HL-60 (cell line): ENCODE data around the gene TRIP13.

Experiments used
- DNase-seq, 2 experiments: peaks; one replicate each; pipeline ENCODE4 v3.0.0-alpha.2; 2010 to 2020; ENCODE audit warnings: low read depth in 1 of 2, low spot score in 1 of 2
- H3K27ac ChIP-seq: fragments of 250-450 bp; sonication (Bioruptor Pico); replicated peaks from 2 replicates; pipeline ENCODE4 v1.5.1; 2020; ENCODE audit warnings: mild to moderate bottlenecking, moderate library complexity
- H3K27me3 ChIP-seq: fragments of 250-450 bp; sonication (Bioruptor Pico); 2 replicates; pipeline ENCODE4 v1.5.1; 2021; ENCODE audit warnings: mild to moderate bottlenecking, moderate library complexity; ENCODE audit not compliant: insufficient read depth, poor library complexity, severe bottlenecking
- H3K4me3 ChIP-seq: replicated peaks from 2 replicates; pipeline ENCODE4 v1.5.1; 2011; ENCODE audit warnings: mild to moderate bottlenecking, control low read depth, low read length; ENCODE audit not compliant: insufficient read depth
- GABPA ChIP-seq: IDR thresholded peaks from 2 replicates; pipeline ENCODE4 v1.6.1; 2012; ENCODE audit warnings: low read depth
- POLR2AphosphoS5 ChIP-seq: IDR thresholded peaks from 2 replicates; pipeline ENCODE4 v1.6.1; 2012; ENCODE audit warnings: low read depth
- SPI1 ChIP-seq: IDR thresholded peaks from 2 replicates; pipeline ENCODE4 v1.6.1; 2012; ENCODE audit warnings: low read depth, mild to moderate bottlenecking, borderline replicate concordance
- TF ChIP-seq, protein P1 (sequence below): IDR thresholded peaks from 2 replicates; pipeline ENCODE4 v1.6.1; 2012; ENCODE audit warnings: low read depth; ENCODE audit not compliant: insufficient replicate concordance
- TF ChIP-seq, protein P2 (sequence below): IDR thresholded peaks from one replicate; pipeline ENCODE4 v1.5.1; 2011; ENCODE audit warnings: low read length, control low read depth, inconsistent platforms; ENCODE audit not compliant: insufficient read depth

TRIP13 gene

DNA sequence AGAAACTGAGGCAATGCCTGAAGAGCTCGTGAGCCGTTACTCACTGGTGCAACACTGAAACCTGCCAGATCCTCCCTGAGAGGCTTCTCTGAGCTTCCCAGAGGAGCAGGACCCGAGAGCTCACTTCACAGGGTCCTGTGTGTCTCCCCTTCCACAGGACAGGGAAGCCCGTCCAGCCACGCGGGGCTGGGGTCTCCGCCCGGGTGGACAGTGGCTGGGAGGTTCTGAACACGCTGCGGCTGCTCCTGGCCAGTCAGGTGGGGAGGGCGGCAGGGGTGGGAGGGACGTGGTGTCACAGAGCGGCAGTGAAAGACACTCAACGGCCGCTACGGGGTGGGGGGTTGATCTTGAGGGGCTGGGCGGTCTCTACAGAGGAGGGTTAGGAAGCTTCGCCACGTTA is 41.6 kb upstream of the TRIP13 start:
- H3K4me3 ChIP-seq, result no peak overlapping the region
- H3K27ac ChIP-seq, result no peak overlapping the region
- no peaks in the 10 kb centered on the region for H3K27me3 ChIP-seq
- TF ChIP-seq GABPA (no peak), POLR2AphosphoS5 (no peak), SPI1 (no peak)
- TF ChIP-seq, protein P1, sequence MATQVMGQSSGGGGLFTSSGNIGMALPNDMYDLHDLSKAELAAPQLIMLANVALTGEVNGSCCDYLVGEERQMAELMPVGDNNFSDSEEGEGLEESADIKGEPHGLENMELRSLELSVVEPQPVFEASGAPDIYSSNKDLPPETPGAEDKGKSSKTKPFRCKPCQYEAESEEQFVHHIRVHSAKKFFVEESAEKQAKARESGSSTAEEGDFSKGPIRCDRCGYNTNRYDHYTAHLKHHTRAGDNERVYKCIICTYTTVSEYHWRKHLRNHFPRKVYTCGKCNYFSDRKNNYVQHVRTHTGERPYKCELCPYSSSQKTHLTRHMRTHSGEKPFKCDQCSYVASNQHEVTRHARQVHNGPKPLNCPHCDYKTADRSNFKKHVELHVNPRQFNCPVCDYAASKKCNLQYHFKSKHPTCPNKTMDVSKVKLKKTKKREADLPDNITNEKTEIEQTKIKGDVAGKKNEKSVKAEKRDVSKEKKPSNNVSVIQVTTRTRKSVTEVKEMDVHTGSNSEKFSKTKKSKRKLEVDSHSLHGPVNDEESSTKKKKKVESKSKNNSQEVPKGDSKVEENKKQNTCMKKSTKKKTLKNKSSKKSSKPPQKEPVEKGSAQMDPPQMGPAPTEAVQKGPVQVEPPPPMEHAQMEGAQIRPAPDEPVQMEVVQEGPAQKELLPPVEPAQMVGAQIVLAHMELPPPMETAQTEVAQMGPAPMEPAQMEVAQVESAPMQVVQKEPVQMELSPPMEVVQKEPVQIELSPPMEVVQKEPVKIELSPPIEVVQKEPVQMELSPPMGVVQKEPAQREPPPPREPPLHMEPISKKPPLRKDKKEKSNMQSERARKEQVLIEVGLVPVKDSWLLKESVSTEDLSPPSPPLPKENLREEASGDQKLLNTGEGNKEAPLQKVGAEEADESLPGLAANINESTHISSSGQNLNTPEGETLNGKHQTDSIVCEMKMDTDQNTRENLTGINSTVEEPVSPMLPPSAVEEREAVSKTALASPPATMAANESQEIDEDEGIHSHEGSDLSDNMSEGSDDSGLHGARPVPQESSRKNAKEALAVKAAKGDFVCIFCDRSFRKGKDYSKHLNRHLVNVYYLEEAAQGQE, result no peak
- TF ChIP-seq, protein P2, sequence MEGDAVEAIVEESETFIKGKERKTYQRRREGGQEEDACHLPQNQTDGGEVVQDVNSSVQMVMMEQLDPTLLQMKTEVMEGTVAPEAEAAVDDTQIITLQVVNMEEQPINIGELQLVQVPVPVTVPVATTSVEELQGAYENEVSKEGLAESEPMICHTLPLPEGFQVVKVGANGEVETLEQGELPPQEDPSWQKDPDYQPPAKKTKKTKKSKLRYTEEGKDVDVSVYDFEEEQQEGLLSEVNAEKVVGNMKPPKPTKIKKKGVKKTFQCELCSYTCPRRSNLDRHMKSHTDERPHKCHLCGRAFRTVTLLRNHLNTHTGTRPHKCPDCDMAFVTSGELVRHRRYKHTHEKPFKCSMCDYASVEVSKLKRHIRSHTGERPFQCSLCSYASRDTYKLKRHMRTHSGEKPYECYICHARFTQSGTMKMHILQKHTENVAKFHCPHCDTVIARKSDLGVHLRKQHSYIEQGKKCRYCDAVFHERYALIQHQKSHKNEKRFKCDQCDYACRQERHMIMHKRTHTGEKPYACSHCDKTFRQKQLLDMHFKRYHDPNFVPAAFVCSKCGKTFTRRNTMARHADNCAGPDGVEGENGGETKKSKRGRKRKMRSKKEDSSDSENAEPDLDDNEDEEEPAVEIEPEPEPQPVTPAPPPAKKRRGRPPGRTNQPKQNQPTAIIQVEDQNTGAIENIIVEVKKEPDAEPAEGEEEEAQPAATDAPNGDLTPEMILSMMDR, result no peak
- no peak for DNase-seq

DNA sequence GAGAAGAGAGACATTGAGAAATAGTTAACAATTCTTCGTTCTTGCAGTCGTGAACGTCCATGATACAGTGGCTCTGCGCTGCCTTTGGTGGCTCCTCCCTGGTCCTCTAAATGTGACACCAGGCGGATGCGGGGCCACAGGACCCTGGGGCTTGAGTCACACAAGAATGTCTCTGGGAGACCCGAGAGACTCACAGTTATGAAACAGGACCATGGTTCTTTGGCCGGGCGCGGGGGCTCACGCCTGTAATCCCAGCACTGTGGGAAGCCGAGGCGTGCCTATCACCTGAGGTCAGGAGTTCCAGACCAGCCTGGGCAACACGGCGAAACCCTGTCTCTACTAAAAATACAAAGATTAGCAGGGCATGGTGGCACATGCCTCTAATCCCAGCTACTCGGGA is 41.1 kb upstream of the TRIP13 start:
- Histone ChIP-seq H3K27ac (no peak overlapping the region), H3K4me3 (no peak overlapping the region), H3K27me3 (no peaks in the 10 kb centered on the region)
- DNase-seq, result no peak
- TF ChIP-seq, protein P1, result no peak
- TF ChIP-seq SPI1 (no peak), GABPA (no peak), POLR2AphosphoS5 (no peak)
- TF ChIP-seq, protein P2, result no peak

DNA sequence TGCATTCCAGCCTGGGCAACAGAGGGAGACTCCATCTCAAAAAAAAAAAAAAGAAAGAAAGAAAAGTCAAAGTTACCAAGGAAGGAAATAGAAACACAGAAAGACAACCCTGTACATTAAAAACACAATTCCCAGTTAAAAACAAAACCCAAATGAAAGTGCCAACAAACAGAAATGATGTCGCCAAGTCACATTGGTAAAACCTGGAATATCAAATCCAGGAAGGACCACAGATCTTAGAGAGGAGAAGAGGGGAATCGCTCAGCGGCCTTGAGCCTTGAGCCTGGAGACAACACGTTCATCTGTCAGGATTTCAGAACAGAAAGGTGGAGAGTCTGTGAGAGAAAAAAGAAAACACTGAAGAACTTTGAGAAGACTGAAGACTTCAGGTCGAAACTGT is 40.7 kb upstream of the TRIP13 start:
- Histone ChIP-seq H3K4me3 (no peak overlapping the region), H3K27ac (no peak overlapping the region), H3K27me3 (no peaks in the 10 kb centered on the region)
- TF ChIP-seq, protein P2, result no peak
- TF ChIP-seq GABPA, result no peak
- TF ChIP-seq, protein P1, result no peak
- no peak for TF ChIP-seq SPI1
- TF ChIP-seq POLR2AphosphoS5, result no peak
- DNase-seq, result no peak
